ENCODE measurements around the gene FASN.

The FASN gene

DNA sequence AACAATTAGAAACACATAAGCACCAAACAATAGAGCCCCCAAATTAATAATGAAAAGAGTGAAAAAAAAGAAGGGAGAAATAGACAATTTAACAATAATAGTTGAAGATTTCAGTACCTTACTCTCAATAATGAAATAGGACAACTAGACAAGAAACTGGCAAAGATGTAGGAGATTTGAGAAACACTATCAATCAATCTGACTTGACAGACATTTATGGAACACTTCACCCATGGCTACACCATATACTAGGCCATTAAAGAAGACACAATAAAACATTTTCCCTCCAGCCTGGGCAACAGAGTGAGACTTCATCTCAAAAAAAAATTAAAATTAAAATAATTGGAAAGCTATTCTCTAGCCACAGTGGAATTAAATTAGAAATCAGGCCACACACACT, 27.4 kb downstream of the FASN start:
- no peaks in the 10 kb centered on the region for H3K79me2 ChIP-seq
- H3K4me2 ChIP-seq (ENCODE audit: low read length), result no peak overlapping the region
- no peak overlapping the region for H3K9ac ChIP-seq
- H3K4me1 ChIP-seq, result peaks cover 5% of the 10 kb centered on the region
- no peaks in the 10 kb centered on the region for H3K9me3 ChIP-seq (ENCODE audit: control insufficient read depth, low read length)
- H3K27me3 ChIP-seq (ENCODE audit: control insufficient read depth, insufficient read depth, low read length), result no peaks in the 10 kb centered on the region
- no peak overlapping the region for H3K27ac ChIP-seq
- H3K4me3 ChIP-seq (ENCODE audit: low read depth, low read length), result no peak overlapping the region
- no peaks in the 10 kb centered on the region for H3K36me3 ChIP-seq (ENCODE audit: control insufficient read depth, insufficient read depth, low read length)
- TF ChIP-seq, protein P1, sequence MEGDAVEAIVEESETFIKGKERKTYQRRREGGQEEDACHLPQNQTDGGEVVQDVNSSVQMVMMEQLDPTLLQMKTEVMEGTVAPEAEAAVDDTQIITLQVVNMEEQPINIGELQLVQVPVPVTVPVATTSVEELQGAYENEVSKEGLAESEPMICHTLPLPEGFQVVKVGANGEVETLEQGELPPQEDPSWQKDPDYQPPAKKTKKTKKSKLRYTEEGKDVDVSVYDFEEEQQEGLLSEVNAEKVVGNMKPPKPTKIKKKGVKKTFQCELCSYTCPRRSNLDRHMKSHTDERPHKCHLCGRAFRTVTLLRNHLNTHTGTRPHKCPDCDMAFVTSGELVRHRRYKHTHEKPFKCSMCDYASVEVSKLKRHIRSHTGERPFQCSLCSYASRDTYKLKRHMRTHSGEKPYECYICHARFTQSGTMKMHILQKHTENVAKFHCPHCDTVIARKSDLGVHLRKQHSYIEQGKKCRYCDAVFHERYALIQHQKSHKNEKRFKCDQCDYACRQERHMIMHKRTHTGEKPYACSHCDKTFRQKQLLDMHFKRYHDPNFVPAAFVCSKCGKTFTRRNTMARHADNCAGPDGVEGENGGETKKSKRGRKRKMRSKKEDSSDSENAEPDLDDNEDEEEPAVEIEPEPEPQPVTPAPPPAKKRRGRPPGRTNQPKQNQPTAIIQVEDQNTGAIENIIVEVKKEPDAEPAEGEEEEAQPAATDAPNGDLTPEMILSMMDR (IDR thresholded peaks at IDR 0.05), result no peak
- no peak overlapping the region for H2AFZ ChIP-seq

DNA sequence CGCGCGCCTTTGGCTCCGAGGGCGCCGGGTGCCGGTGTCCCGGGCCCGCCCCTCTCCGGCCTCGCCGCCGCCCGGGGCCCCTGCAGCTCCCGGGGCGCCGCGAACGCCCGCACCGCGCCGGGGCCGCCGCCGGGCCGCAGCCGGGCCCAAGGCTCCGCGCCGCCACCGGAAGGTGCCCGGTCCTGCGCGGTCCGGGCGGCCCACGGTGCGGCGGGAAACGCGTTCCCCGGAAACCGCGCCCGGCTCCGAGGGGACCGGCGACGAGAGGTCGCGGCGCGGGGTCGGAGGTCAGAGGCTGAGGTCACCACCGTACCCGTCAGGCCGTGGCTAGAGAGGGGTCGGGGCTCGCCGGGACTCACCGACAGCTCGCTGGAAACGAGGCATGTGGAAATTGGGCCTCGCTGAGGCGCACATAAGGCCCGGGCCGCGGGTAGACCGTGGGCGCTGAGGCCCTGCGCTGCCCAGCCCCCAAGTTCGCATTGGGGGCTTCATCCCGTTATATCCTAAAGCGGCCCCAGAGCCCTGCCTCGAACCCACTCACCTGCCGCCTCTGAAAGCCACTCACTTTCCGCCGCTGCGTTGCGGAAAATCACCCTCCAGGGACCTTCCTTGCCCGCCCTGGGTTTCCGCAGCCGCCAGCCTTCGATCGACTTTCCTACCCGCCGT, 32.3 kb downstream of the FASN start, which contains the start of gene DUS1L:
Gene DUS1L (minus strand): TSS at position 167 of the 666 bp plus-strand sequence. CDS start 745 bp downstream, outside the sequence.
- Histone ChIP-seq H3K4me2 (ENCODE audit: low read length) (peak within 1 kb of the TSS; percentile 96), H3K27me3 (ENCODE audit: control insufficient read depth, insufficient read depth, low read length) (no peaks in the 10 kb centered on the region)

DNA sequence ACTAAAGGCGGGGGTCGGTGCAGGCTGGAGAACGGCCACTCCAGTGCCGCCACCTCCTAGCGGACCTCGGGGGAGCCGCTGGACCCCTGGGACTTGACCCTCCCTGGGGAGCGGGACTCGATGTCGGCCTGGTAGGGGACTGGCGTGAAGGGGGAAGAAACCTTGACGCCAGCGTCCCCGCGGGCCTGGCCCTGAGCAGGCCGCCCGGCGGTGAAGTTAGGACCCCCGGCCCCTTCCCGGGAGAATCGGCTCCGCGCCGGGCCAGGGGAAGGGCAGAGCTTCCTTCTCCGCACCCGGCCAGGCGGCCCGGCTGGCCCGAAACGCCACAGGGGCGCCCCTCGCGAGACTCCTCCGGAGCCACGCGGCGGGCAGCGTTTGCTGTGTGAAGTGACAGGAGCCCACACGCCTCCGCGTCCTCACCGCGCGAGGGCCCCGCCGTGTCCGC, 32.8 kb downstream of the FASN start:
- no peaks in the 10 kb centered on the region for H3K79me2 ChIP-seq
- peak overlapping the region; percentile 91 for H3K4me2 ChIP-seq (ENCODE audit: low read length)
- peak overlapping the region; percentile 83 for H3K9ac ChIP-seq
- H2AFZ ChIP-seq, result peak overlapping the region; percentile 66
- H3K9me3 ChIP-seq (ENCODE audit: control insufficient read depth, low read length), result no peaks in the 10 kb centered on the region
- no peaks in the 10 kb centered on the region for H3K36me3 ChIP-seq (ENCODE audit: control insufficient read depth, insufficient read depth, low read length)
- H3K27ac ChIP-seq, result peak overlapping the region; percentile 42
- H3K4me1 ChIP-seq, result peaks cover 13% of the 10 kb centered on the region
- H3K4me3 ChIP-seq (ENCODE audit: low read depth, low read length), result peak overlapping the region; percentile 70
- no peaks in the 10 kb centered on the region for H3K27me3 ChIP-seq (ENCODE audit: control insufficient read depth, insufficient read depth, low read length)
- TF ChIP-seq, protein P1 (IDR thresholded peaks at IDR 0.05), result no peak

More for the DNA sequence above, 32.3 kb downstream of the FASN start, which contains the start of gene DUS1L:
- peak within 1 kb of the TSS; percentile 83 for H3K9ac ChIP-seq
- H3K36me3 ChIP-seq (ENCODE audit: control insufficient read depth, insufficient read depth, low read length), result no peaks in the 10 kb centered on the region
- TF ChIP-seq, protein P1 (IDR thresholded peaks at IDR 0.05), result no peak
- H3K4me3 ChIP-seq (ENCODE audit: low read depth, low read length), result peak within 1 kb of the TSS; percentile 70
- H3K9me3 ChIP-seq (ENCODE audit: control insufficient read depth, low read length), result no peaks in the 10 kb centered on the region
- no peaks in the 10 kb centered on the region for H3K79me2 ChIP-seq
- H3K27ac ChIP-seq, result peak within 1 kb of the TSS; percentile 64
- H3K4me1 ChIP-seq, result peaks cover 13% of the 10 kb centered on the region
- peak within 1 kb of the TSS; percentile 96 for H2AFZ ChIP-seq

DNA sequence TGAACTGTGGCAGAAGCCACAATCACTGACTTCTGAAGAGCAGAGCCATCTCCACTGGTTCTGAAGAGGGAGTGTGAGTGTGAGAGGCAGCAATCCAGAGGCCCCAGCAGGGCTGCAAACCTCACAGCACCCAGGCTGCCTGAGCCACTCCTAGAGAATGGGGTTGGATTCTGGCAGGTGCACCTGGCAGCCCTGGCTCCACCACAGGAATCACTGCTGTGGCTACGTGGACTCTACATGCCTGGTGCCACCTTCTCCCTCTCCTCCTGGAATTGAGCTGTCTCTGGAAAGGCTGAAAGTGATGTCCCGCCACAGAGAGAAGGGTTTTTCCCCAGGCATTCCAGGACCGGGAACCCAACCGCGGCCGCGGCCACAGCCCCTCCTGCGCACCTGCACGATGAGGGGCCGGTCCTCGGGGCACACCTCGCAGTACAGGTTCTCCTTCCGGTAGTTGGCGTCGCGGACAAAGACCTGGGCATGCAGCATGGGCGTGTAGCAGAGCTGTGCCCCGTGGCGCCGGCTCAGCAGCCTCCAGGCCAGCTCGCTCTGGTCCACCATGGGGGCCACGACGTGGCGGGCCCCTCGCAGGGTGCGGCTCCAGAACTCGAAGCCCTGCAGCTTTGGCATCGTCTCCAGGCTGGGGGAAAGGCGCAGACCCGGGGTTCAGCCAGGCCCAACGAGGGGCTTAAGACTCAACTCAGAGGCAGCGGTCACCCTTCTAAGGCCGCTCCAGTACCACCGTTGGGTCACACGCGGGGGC, 33.4 kb downstream of the FASN start:
- Histone ChIP-seq H3K4me1 (peaks cover 13% of the 10 kb centered on the region), H3K27ac (peak overlapping the region; percentile 42), H3K4me3 (ENCODE audit: low read depth, low read length) (peak overlapping the region; percentile 70), H3K9me3 (ENCODE audit: control insufficient read depth, low read length) (no peaks in the 10 kb centered on the region), H3K79me2 (no peaks in the 10 kb centered on the region), H3K4me2 (ENCODE audit: low read length) (peak overlapping the region; percentile 91), H3K9ac (peak overlapping the region; percentile 83), H3K27me3 (ENCODE audit: control insufficient read depth, insufficient read depth, low read length) (no peaks in the 10 kb centered on the region), H2AFZ (no peak overlapping the region), H3K36me3 (ENCODE audit: control insufficient read depth, insufficient read depth, low read length) (no peaks in the 10 kb centered on the region)
- TF ChIP-seq, protein P1 (IDR thresholded peaks at IDR 0.05), result no peak
